Nephron (organoid): ENCODE results near the gene SLC22A23.

Experiments
- H3K27ac Mint-ChIP-seq, 3 experiments: 2 replicates each; pipeline ENCODE4 v1.8.0; 2020; ENCODE audit warnings: mixed read lengths in 3 of 3, mild to moderate bottlenecking in 2 of 3, moderate library complexity in 1 of 3
- H3K27me3 Mint-ChIP-seq: 2 replicates; pipeline ENCODE4 v1.8.0; 2021; ENCODE audit warnings: low read depth, mild to moderate bottlenecking, moderate library complexity, mixed read lengths
- H3K36me3 Mint-ChIP-seq: 2 replicates; pipeline ENCODE4 v1.8.0; 2020; ENCODE audit warnings: low read depth, mixed read lengths
- H3K4me1 Mint-ChIP-seq: 2 replicates; pipeline ENCODE4 v1.8.0; 2020; ENCODE audit warnings: mixed read lengths
- H3K4me3 Mint-ChIP-seq, 3 experiments: 2 replicates each; pipeline ENCODE4 v1.8.0; 2020; ENCODE audit warnings: mild to moderate bottlenecking in 3 of 3, mixed read lengths in 3 of 3, moderate library complexity in 2 of 3
- H3K9me3 Mint-ChIP-seq: 2 replicates; pipeline ENCODE4 v1.8.0; 2020; ENCODE audit warnings: mixed read lengths
- TF ChIP-seq, protein P1 (sequence below), 3 experiments: fragments of 200-600 bp; sonication (generic); IDR thresholded peaks; one replicate each; pipeline ENCODE4 v1.5.0; 2021; ENCODE audit warnings: antibody characterized with exemption in 3 of 3; ENCODE audit not compliant: unreplicated experiment in 3 of 3

SLC22A23 gene

DNA sequence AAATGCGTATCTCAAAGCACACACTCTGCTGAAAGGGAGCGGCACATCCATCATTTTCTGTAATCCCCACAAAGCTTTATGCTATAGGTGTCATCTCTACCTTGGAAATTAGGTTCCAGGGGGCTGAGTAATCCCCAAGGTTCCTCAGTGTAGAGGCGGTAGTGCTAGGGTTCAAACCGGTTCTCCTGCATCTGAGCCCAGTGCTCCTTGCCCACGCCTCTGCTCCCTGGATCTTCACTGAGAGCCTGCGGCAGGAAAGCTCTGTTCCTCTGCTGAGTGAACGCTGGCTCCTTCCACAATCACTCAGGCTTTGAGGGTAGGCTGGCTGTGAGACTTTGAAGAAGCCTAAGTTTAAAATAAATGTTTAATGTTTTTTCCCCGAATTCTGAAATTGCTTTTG, 24.9 kb downstream of the SLC22A23 start:
- Mint-ChIP-seq H3K4me1 (peaks cover 21% of the 10 kb centered on the region), H3K27me3 (peaks cover 46% of the 10 kb centered on the region), H3K4me3 (no peak overlapping the region), H3K27ac (no peak overlapping the region), H3K36me3 (peaks cover 5% of the 10 kb centered on the region), H3K9me3 (peaks cover 2% of the 10 kb centered on the region)
- TF ChIP-seq, protein P1, sequence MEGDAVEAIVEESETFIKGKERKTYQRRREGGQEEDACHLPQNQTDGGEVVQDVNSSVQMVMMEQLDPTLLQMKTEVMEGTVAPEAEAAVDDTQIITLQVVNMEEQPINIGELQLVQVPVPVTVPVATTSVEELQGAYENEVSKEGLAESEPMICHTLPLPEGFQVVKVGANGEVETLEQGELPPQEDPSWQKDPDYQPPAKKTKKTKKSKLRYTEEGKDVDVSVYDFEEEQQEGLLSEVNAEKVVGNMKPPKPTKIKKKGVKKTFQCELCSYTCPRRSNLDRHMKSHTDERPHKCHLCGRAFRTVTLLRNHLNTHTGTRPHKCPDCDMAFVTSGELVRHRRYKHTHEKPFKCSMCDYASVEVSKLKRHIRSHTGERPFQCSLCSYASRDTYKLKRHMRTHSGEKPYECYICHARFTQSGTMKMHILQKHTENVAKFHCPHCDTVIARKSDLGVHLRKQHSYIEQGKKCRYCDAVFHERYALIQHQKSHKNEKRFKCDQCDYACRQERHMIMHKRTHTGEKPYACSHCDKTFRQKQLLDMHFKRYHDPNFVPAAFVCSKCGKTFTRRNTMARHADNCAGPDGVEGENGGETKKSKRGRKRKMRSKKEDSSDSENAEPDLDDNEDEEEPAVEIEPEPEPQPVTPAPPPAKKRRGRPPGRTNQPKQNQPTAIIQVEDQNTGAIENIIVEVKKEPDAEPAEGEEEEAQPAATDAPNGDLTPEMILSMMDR (IDR thresholded peaks at IDR 0.05; ENCODE audit: unreplicated experiment in 3 of 3), result no peak

- TF ChIP-seq, protein P1 (IDR thresholded peaks at IDR 0.05; ENCODE audit: unreplicated experiment in 3 of 3), result no peak
- Mint-ChIP-seq H3K4me1 (peaks cover 32% of the 10 kb centered on the region), H3K36me3 (no peaks in the 10 kb centered on the region), H3K27me3 (peaks cover 49% of the 10 kb centered on the region), H3K27ac (no peak overlapping the region), H3K4me3 (no peak overlapping the region), H3K9me3 (no peaks in the 10 kb centered on the region)
These were observed 27.6 kb downstream of the SLC22A23 start for GRCh38 chr6:3429211-3429610.

DNA sequence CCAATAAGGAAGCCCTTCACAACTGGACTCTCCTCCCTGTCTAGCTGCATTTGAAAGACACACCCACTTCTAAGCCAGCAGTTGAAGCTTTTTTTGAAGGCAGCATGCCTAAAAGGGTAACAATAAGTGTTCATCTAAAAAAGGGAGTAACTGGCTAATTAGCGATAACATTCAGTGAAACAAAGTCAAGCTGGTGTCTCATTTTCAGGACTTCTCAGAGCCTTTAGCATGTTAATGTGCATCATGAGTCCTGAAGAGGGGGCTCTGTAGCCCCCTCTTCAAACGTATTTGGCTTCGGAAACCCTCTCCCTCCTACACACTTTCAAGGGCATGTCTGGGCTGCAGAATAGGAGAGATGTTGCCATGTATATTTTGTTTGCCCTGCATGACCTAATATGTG, 28.1 kb downstream of the SLC22A23 start:
- H3K4me1 Mint-ChIP-seq, result peaks cover 36% of the 10 kb centered on the region

DNA sequence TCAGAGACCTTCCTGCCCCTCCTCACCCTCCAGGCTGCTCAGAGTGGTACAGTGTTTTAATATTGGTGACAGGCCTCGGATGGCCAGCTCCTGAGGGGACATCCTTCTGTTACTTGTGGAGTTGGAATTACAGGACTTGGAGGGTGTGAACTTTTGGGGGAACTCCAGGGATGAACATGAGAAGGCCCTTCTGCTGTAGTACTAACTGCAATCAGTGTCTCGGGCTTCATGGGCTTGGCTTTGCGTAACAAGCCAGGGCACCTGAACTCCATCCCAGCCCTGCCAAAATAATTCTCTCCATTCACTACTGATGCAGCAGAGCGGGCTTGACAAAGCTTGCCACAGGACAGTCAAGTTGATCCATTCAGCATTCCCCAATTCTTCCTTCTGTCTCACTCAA, 28.6 kb downstream of the SLC22A23 start:
- peaks cover 58% of the 10 kb centered on the region for H3K27me3 Mint-ChIP-seq
- no peak overlapping the region for H3K4me3 Mint-ChIP-seq
- no peaks in the 10 kb centered on the region for H3K9me3 Mint-ChIP-seq
- H3K36me3 Mint-ChIP-seq, result no peaks in the 10 kb centered on the region
- no peak overlapping the region for H3K27ac Mint-ChIP-seq
- peaks cover 39% of the 10 kb centered on the region for H3K4me1 Mint-ChIP-seq
- TF ChIP-seq, protein P1 (IDR thresholded peaks at IDR 0.05; ENCODE audit: unreplicated experiment in 3 of 3), result no peak

More for the DNA sequence above, 28.1 kb downstream of the SLC22A23 start:
- TF ChIP-seq, protein P1 (IDR thresholded peaks at IDR 0.05; ENCODE audit: unreplicated experiment in 3 of 3), result no peak
- H3K4me3 Mint-ChIP-seq, result no peak overlapping the region
- no peak overlapping the region for H3K27ac Mint-ChIP-seq
- no peaks in the 10 kb centered on the region for H3K36me3 Mint-ChIP-seq
- H3K27me3 Mint-ChIP-seq, result peaks cover 54% of the 10 kb centered on the region
- H3K9me3 Mint-ChIP-seq, result no peaks in the 10 kb centered on the region

- Mint-ChIP-seq H3K36me3 (no peaks in the 10 kb centered on the region), H3K27me3 (peaks cover 60% of the 10 kb centered on the region), H3K27ac (peak overlapping the region in 1 of 3 experiments; percentile 39), H3K4me1 (peaks cover 41% of the 10 kb centered on the region), H3K4me3 (no peak overlapping the region), H3K9me3 (no peaks in the 10 kb centered on the region)
- TF ChIP-seq, protein P1 (IDR thresholded peaks at IDR 0.05; ENCODE audit: unreplicated experiment in 3 of 3), result no peak
These were observed 29.2 kb downstream of the SLC22A23 start for GRCh38 chr6:3427687-3428085.

DNA sequence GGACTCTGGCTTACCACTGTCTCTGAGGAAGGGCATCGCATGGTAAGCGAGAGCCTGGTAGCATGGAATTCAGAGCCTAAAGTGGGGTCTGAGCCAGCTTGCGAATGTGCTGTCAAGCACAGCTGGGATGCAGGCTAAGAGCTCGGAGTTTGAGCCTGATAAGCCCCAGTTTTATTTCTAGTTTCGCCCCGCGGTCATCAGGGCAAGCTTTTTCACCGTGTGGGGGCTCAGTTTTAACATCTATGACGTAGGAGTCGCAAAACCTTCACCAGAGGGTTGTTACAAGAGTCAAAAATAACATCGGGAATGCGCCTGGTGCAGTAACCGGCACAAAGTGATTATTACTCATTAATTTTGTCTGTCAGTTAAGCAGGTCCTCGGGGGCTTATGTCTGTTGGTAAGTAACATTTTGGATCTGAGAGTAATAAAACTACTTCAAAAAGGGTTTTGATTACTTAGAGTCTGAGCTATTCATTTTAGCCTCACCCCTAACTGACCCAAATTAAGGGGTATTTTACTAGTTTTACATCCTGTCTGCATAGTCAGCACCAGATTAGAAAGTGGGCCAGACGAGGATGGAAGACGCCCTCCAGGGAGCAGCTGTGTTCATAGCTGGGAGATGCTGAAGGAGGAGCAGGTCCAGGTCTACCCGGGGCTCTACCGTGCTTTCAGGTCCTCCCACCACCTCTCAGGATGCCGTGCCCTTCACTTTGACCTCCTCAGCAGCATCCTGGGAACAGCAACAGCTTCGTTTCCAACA, 29.7 kb downstream of the SLC22A23 start:
- Mint-ChIP-seq H3K27ac (peak overlapping the region in 2 of 3 experiments; percentile 22 to 62), H3K36me3 (no peaks in the 10 kb centered on the region), H3K9me3 (no peaks in the 10 kb centered on the region), H3K4me3 (no peak overlapping the region), H3K27me3 (peaks cover 62% of the 10 kb centered on the region), H3K4me1 (peaks cover 40% of the 10 kb centered on the region)
- TF ChIP-seq, protein P1 (IDR thresholded peaks at IDR 0.05; ENCODE audit: unreplicated experiment in 3 of 3), result no peak
